ENCODE results near the gene WWOX.

DNA sequence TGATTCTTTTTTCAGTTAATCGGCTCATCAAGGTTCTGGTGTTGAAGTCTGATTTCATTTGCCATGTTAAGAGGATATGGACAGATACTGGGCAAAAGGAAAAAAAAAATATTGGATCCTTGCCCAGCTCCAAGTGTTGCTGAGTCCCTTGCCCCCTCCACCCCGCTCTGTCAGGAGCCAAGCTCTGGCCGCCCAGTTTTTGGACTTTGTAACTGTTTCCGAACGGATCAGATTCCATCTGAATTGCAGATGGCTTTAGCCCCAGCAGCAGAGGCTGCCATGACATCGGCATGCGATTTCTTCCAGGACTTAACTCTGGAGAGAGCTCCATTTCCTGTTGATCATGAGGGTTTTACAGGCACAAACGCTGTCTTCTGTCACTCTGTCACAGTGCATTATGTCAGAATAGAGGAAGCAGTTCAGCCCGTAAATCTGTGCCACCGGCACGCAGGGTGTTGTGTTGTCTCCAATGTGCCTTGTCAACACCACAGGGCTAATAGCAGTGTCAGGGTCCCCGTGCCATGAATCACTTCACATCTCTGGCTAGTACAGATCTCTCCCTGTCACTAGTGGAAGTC is 885.5 kb downstream of the WWOX start:
- TF ChIP-seq MXI1 (IDR thresholded peaks at IDR 0.05; ENCODE audit: borderline replicate concordance, low read depth, low read length) (peak; percentile 48; the same call in 1 of the 3 replicates), ZNF713 (CRISPR knock-in tag; IDR thresholded peaks at IDR 0.05) (no peak), SKI (IDR thresholded peaks at IDR 0.05; ENCODE audit: partially characterized antibody) (no peak), ZFY (CRISPR knock-in tag; IDR thresholded peaks at IDR 0.05) (no peak), NFIC (IDR thresholded peaks at IDR 0.05; ENCODE audit: low read length) (no peak), EP300 (IDR thresholded peaks at IDR 0.05; ENCODE audit: low read depth in 2 of 2, low read length in 2 of 2) (0 out of 4 replicates have a peak, but pooled peaks of 1 of the 2 experiments have one; percentile 31), EP300 (CRISPR knock-in tag; IDR thresholded peaks at IDR 0.05; ENCODE audit: borderline replicate concordance) (no peak), ZNF12 (CRISPR knock-in tag; IDR thresholded peaks at IDR 0.05) (no peak), ZFP36 (IDR thresholded peaks at IDR 0.05; ENCODE audit: borderline replicate concordance, low read depth, low read length, partially characterized antibody) (no peak), TBX2 (CRISPR knock-in tag; IDR thresholded peaks at IDR 0.05; ENCODE audit: borderline replicate concordance) (peak; percentile 51; the same call in 1 of the 2 replicates)
- TF ChIP-seq, protein P1, sequence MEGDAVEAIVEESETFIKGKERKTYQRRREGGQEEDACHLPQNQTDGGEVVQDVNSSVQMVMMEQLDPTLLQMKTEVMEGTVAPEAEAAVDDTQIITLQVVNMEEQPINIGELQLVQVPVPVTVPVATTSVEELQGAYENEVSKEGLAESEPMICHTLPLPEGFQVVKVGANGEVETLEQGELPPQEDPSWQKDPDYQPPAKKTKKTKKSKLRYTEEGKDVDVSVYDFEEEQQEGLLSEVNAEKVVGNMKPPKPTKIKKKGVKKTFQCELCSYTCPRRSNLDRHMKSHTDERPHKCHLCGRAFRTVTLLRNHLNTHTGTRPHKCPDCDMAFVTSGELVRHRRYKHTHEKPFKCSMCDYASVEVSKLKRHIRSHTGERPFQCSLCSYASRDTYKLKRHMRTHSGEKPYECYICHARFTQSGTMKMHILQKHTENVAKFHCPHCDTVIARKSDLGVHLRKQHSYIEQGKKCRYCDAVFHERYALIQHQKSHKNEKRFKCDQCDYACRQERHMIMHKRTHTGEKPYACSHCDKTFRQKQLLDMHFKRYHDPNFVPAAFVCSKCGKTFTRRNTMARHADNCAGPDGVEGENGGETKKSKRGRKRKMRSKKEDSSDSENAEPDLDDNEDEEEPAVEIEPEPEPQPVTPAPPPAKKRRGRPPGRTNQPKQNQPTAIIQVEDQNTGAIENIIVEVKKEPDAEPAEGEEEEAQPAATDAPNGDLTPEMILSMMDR (CRISPR knock-in tag; IDR thresholded peaks at IDR 0.05), result no peak; the same call in 1 of the 2 replicates
- TF ChIP-seq, protein P2, sequence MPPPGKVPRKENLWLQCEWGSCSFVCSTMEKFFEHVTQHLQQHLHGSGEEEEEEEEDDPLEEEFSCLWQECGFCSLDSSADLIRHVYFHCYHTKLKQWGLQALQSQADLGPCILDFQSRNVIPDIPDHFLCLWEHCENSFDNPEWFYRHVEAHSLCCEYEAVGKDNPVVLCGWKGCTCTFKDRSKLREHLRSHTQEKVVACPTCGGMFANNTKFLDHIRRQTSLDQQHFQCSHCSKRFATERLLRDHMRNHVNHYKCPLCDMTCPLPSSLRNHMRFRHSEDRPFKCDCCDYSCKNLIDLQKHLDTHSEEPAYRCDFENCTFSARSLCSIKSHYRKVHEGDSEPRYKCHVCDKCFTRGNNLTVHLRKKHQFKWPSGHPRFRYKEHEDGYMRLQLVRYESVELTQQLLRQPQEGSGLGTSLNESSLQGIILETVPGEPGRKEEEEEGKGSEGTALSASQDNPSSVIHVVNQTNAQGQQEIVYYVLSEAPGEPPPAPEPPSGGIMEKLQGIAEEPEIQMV (CRISPR knock-in tag; IDR thresholded peaks at IDR 0.05; ENCODE audit: low read depth), result no peak
